ENCODE measurements around the gene CBR1.

DNA sequence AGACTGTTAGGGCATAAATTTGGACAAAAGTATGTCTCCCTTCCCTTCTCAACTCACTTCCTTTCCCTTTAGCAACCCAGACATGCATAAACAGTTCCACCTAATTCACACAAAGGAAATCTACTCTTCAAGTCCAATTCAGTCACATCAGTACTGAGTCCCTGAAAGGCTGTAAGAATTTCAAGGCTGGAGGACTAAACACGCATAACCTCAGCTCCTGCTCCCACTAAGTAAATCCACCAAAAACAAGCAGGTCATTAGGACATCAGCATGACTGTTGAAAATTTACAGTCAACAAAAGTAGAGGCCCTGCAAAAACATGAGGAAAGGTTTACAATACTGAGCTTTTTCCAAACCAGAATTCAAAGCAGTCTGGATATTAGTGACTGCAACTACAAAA is 27.9 kb upstream of the CBR1 start:
- TF ChIP-seq CTCF (IDR thresholded peaks at IDR 0.05; ENCODE audit: low read depth, low read length, poor library complexity, severe bottlenecking), result no peak
- TF ChIP-seq EZH2phosphoT487 (IDR thresholded peaks at IDR 0.05; ENCODE audit: borderline replicate concordance, low read length), result no peak
